GM08714 (cell line): ENCODE results near the gene CTLA4.
"Not testable (repeated sequence)": the region's sequence is repeated elsewhere in the genome, so short reads cannot be mapped to it uniquely, and the experiment has no call there.

Experiments
- H3K4me3 ChIP-seq: fragments of 200-500 bp; sonication (Bioruptor generic); 2 replicates; pipeline ENCODE4 v1.5.1; 2014; ENCODE audit warnings: mild to moderate bottlenecking, low read length, inconsistent platforms
- ZNF274 ChIP-seq: IDR thresholded peaks from 2 replicates; pipeline ENCODE4 v1.6.1; 2012; ENCODE audit warnings: mild to moderate bottlenecking, low read depth, low read length

The CTLA4 gene

GRCh38 chr2:203870941-203871340, 3.4 kb downstream of the CTLA4 start:
- H3K4me3 ChIP-seq, result no peak overlapping the region
- no peak for TF ChIP-seq ZNF274

DNA sequence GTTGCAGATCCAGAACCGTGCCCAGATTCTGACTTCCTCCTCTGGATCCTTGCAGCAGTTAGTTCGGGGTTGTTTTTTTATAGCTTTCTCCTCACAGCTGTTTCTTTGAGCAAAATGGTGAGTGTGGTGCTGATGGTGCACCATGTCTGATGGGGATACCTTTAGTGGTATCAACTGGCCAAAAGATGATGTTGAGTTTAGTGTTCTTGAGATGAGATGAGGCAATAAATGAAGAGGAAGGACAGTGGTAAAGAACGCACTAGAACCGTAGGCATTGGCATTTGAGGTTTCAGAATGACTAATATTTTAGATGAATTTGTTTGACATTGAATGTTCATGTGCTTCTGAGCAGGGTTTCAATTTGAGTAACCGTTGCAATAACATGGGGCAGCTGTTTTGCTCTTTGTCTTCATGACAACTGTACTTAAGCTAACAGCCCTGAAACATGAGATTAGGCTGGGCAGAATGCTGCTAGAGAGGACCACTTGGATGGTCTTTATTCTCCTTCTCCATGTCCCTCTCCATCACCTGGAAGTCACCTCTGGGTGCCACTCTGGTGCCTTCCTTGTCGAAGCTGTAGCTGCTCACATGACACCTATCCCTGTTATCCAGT, 3.9 kb downstream of the CTLA4 start:
- peak overlapping the region; percentile 26; the same call in 1 of the 2 replicates for H3K4me3 ChIP-seq
- no peak for TF ChIP-seq ZNF274

- no peak for TF ChIP-seq ZNF274
- H3K4me3 ChIP-seq, result no peak overlapping the region
Observed at GRCh38 chr2:203873461-203873860, 5.9 kb downstream of the CTLA4 start.

GRCh38 chr2:203873921-203874631, 6.5 kb downstream of the CTLA4 start:
- no peak for TF ChIP-seq ZNF274

DNA sequence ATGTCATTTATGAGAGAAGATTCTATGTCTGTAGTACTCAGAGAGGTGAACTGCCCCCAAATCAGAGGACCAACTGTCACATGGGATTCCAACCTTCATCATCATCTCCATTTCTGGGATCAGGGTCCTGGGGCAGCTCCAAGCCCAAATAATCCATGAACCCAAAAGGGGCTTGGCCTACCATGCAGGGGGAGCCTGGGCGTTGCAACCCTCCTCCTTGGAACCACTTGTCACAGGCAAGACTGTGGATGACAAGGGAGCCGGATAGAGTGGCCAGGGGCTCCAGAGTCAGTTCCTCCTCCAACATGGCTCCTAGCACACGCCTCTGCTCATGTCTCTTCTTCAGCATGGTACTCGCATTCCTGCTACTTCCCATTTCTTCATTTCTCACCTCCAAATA, 7.9 kb downstream of the CTLA4 start:
- no peak for TF ChIP-seq ZNF274
- no peak overlapping the region for H3K4me3 ChIP-seq

More at GRCh38 chr2:203873921-203874631, 6.5 kb downstream of the CTLA4 start:
- H3K4me3 ChIP-seq, result no peak overlapping the region

- no peak overlapping the region for H3K4me3 ChIP-seq
- no peak for TF ChIP-seq ZNF274
Observed at GRCh38 chr2:203876328-203876727, 8.8 kb downstream of the CTLA4 start.

- H3K4me3 ChIP-seq, result no peak overlapping the region
- TF ChIP-seq ZNF274, result no peak
Observed at GRCh38 chr2:203878063-203878462, 10.5 kb downstream of the CTLA4 start.

- TF ChIP-seq ZNF274, result no peak
- H3K4me3 ChIP-seq, result no peak overlapping the region
Observed at GRCh38 chr2:203880557-203881125, 13.1 kb downstream of the CTLA4 start.

DNA sequence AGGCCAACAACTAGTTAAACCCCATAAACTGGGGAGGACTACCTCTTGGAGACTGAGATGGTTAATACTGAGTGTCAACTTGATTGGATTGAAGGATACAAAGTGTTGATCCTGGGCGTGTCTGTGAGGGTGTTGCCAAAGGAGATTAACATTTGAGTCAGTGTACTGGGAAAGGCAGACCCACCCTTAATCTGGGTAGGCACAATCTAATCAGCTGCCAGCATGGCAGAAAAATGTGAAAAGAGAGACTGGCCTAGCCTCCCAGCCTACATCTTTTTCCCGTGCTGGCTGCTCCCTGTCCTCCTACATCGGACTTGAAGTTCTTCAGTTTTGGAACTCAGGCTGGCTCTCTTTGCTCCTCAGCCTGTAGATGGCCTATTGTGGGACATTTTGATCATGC, 13.6 kb downstream of the CTLA4 start:
- not testable (repeated sequence) for H3K4me3 ChIP-seq

DNA sequence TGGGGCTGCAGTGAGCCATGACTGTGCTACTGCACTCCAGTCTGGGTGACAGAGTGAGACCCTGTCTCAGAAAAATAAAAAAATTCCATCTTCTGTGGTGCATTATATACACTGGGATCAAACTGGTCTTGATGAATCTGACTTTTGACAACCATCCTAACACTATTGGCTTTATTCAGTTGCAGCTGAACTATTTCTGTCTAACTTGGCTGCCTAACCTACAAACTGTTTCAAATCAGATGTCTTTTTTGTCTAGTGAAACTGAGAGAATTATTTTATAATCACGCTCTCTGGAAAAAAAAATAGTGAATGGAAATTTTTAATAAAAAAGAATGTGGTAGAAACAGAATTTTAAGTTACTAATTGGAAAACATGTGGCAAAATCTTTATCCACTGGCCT, 15.0 kb downstream of the CTLA4 start:
- no peak for TF ChIP-seq ZNF274

GRCh38 chr2:203886661-203887151, 19.1 kb downstream of the CTLA4 start:
- no peak overlapping the region for H3K4me3 ChIP-seq
- no peak for TF ChIP-seq ZNF274

More for the DNA sequence above, 15.0 kb downstream of the CTLA4 start:
- H3K4me3 ChIP-seq, result no peak overlapping the region

DNA sequence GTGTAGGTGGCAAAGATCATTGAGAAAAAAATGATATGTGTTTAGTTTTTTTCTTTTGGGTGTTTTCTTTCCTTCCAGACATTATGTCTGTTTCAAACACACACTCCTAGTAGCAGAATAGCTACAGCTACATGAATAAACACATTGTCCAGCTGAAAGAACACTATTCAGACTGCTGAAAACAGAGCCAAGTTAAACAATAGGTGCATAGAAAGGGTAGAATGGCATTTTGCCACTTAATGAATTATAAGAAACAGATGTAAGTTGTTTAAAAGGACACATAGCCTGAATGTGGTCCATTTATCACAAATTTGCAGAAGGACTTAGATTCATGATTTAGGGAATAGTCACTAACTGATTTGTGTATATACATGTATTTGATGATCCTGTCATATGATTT, 20.1 kb downstream of the CTLA4 start:
- no peak overlapping the region for H3K4me3 ChIP-seq
- TF ChIP-seq ZNF274, result no peak

DNA sequence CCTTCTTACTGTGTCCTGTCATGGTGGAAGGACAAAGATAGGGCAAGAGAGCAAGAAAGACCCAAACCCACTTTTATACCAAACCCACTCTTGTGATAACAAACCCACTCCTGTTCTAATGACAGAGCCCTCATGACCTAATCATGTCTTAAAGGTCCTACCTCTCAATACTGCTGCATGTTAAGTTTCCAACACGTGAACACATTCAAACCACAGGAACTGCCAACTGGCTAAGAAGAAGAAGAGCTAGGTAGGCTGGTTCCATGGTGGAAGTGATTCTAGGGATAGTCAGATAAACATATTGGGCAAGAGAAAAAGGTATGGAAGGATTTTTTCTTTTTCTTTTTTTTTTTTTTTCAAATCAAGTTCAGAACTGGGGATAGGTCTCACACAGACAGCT, 22.0 kb downstream of the CTLA4 start:
- no peak overlapping the region for H3K4me3 ChIP-seq
- TF ChIP-seq ZNF274, result no peak

GRCh38 chr2:203889944-203890343, 22.4 kb downstream of the CTLA4 start:
- no peak overlapping the region for H3K4me3 ChIP-seq
- TF ChIP-seq ZNF274, result no peak

DNA sequence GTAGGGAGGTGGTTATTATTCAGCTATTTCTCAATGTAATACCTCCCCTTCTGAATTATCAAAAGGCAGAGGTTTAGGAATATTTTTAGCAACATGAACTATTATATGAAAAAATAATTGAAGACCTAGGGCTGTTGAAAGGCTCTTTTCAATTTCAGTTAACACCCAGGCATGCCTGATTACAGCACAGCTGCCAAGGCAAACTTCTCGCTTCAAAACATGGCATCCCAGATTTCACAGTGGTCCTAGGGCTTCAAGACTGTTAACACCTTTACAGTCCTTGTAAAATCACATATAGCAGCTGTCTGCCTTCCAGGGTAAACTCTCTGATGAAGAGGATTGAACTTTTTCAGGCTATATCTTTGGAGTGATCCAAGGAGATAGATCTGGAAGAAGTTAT, 23.2 kb downstream of the CTLA4 start:
- no peak for TF ChIP-seq ZNF274
- H3K4me3 ChIP-seq, result no peak overlapping the region
